ENCODE results near the gene CARHSP1.

Gene CARHSP1

GRCh38 chr16:8887431-8887765 is 18.6 kb upstream of the CARHSP1 start:
- TF ChIP-seq CTCF (IDR thresholded peaks at IDR 0.05; ENCODE audit: borderline replicate concordance, insufficient read depth, low read depth, low read length) = no peak
- no peak overlapping the region for H3K4me3 ChIP-seq (ENCODE audit: low read depth, low read length)

- no peak for TF ChIP-seq CTCF (IDR thresholded peaks at IDR 0.05; ENCODE audit: borderline replicate concordance, insufficient read depth, low read depth, low read length)
- no peak overlapping the region for H3K4me3 ChIP-seq (ENCODE audit: low read depth, low read length)
These were observed 18.0 kb upstream of the CARHSP1 start for GRCh38 chr16:8886593-8887430.

- H3K4me3 ChIP-seq (ENCODE audit: low read depth, low read length) = no peak overlapping the region
These were observed 17.1 kb upstream of the CARHSP1 start for GRCh38 chr16:8885674-8886592.

GRCh38 chr16:8882725-8883377 is 14.0 kb upstream of the CARHSP1 start:
- no peak for TF ChIP-seq CTCF (IDR thresholded peaks at IDR 0.05; ENCODE audit: borderline replicate concordance, insufficient read depth, low read depth, low read length)
- no peak overlapping the region for H3K4me3 ChIP-seq (ENCODE audit: low read depth, low read length)

More at GRCh38 chr16:8885674-8886592, 17.1 kb upstream of the CARHSP1 start:
- no peak for TF ChIP-seq CTCF (IDR thresholded peaks at IDR 0.05; ENCODE audit: borderline replicate concordance, insufficient read depth, low read depth, low read length)

- no peak for TF ChIP-seq CTCF (IDR thresholded peaks at IDR 0.05; ENCODE audit: borderline replicate concordance, insufficient read depth, low read depth, low read length)
These were observed 13.3 kb upstream of the CARHSP1 start, which contains the start of gene LITAFD for GRCh38 chr16:8882041-8882617. Gene LITAFD, plus strand, starts transcription at chr16:8882351. Its CDS starts 2,005 bp downstream, at chr16:8884356.

GRCh38 chr16:8880839-8881510 is 12.2 kb upstream of the CARHSP1 start:
- no peak overlapping the region for H3K4me3 ChIP-seq (ENCODE audit: low read depth, low read length)
- no peak for TF ChIP-seq CTCF (IDR thresholded peaks at IDR 0.05; ENCODE audit: borderline replicate concordance, insufficient read depth, low read depth, low read length)

More at GRCh38 chr16:8882041-8882617, 13.3 kb upstream of the CARHSP1 start, which contains the start of gene LITAFD:
- no peak within 1 kb of the TSS for H3K4me3 ChIP-seq (ENCODE audit: low read depth, low read length)

Data from GM12875 (cell line).